ENCODE results near the gene NR3C1.
A peak's percentile ranks its signal among the peaks of the same experiment; 100 is the strongest.

The NR3C1 gene

DNA sequence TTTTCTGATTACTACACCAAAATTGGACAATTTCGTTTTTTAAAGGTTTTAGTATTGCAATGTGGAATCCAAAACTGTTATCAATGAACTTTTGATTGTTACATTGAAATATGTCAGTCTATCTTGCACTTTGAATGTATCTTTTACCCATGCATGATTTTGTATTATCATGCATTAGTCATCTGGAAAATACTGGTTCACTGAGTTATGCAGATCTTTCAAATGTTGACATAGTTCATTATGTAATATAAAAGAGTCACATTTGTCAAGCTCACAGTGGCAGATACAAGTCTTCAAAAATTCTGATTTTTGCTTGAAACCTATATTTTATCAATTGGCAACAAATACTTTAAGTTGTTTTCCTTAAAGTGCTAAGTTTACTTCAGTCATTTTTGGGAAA lies 85.2 kb downstream of the NR3C1 start:
- Histone ChIP-seq H3K79me2 (ENCODE audit: insufficient read depth, low read length) (peaks cover 97% of the 10 kb centered on the region), H3K9ac (ENCODE audit: low read length) (no peak overlapping the region), H3F3A (ENCODE audit: insufficient read depth) (peaks cover 18% of the 10 kb centered on the region), H3K27me3 (ENCODE audit: low read length) (no peaks in the 10 kb centered on the region), H4K20me1 (ENCODE audit: low read depth, low read length) (no peaks in the 10 kb centered on the region; the same call in 1 of the 2 replicates), H3K4me3 (ENCODE audit: insufficient read depth, low read length, poor library complexity, severe bottlenecking) (no peak overlapping the region), H3K9me3 (ENCODE audit: insufficient read depth, low read length) (no peaks in the 10 kb centered on the region), H3K4me2 (ENCODE audit: low read depth, low read length, poor library complexity, severe bottlenecking) (no peak overlapping the region), H3K27ac (ENCODE audit: low read depth, low read length) (no peak overlapping the region), H3K9me2 (replicated peaks; ENCODE audit: insufficient read depth, low read length) (no peaks in the 10 kb centered on the region), H2AFZ (ENCODE audit: low read depth, low read length, severe bottlenecking) (no peak overlapping the region), H3K36me3 (ENCODE audit: low read length) (peaks cover 4% of the 10 kb centered on the region; the same call in 1 of the 2 replicates)
- TF ChIP-seq, protein P1, sequence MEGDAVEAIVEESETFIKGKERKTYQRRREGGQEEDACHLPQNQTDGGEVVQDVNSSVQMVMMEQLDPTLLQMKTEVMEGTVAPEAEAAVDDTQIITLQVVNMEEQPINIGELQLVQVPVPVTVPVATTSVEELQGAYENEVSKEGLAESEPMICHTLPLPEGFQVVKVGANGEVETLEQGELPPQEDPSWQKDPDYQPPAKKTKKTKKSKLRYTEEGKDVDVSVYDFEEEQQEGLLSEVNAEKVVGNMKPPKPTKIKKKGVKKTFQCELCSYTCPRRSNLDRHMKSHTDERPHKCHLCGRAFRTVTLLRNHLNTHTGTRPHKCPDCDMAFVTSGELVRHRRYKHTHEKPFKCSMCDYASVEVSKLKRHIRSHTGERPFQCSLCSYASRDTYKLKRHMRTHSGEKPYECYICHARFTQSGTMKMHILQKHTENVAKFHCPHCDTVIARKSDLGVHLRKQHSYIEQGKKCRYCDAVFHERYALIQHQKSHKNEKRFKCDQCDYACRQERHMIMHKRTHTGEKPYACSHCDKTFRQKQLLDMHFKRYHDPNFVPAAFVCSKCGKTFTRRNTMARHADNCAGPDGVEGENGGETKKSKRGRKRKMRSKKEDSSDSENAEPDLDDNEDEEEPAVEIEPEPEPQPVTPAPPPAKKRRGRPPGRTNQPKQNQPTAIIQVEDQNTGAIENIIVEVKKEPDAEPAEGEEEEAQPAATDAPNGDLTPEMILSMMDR (IDR thresholded peaks at IDR 0.05; ENCODE audit: insufficient read depth, low read length, poor library complexity, severe bottlenecking): no peak
- TF ChIP-seq EZH2phosphoT487 (conservative IDR thresholded peaks at IDR 0.05; ENCODE audit: low read length): no peak

DNA sequence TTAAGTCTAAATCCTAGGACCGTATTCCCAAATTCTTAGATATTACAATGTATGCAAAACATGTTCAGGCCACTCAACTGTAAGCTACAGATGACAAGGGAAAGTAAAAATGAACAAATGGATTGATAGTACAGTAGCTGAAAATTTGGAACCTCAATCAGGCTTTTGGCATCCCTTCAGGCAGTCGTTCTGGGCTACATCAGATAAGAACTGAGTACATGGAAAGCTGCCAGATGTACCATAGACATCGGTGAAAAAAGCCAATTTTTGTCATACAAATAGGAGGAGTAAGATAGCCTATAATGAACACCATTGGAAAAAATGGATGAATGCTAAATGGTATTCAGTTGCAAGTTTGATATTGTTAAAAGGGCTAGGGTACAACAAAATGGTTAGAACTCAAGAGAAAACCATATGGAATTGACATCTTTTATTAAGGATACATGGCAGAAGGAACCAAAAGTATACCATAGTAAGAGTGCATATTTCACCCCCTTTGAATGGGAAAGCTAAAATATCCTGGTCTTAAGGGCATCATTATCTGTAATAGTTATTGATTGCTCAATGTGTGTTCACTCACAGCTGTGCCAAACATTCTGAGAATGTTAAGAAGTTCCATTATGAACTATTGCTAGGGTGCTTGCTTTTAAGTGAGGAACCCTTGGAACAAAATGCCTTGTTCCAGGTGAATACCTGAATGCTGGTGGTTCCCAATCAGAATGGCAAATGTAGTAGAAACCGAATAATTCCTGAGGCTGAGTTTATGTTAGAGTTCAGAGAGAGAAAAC lies 86.4 kb downstream of the NR3C1 start:
- Histone ChIP-seq H3K4me2 (ENCODE audit: low read depth, low read length, poor library complexity, severe bottlenecking) (no peak overlapping the region), H3K36me3 (ENCODE audit: low read length) (peaks cover 17% of the 10 kb centered on the region)

GRCh38 chr5:143316337-143316736 lies 87.1 kb downstream of the NR3C1 start:
- Histone ChIP-seq H3K9me3 (ENCODE audit: insufficient read depth, low read length) (no peaks in the 10 kb centered on the region), H2AFZ (ENCODE audit: low read depth, low read length, severe bottlenecking) (no peak overlapping the region), H3K36me3 (ENCODE audit: low read length) (peaks cover 24% of the 10 kb centered on the region), H4K20me1 (ENCODE audit: low read depth, low read length) (no peaks in the 10 kb centered on the region; the same call in 1 of the 2 replicates), H3K27ac (ENCODE audit: low read depth, low read length) (0 out of 2 replicates have a peak overlapping the region, but pooled peaks have one; percentile 83), H3F3A (ENCODE audit: insufficient read depth) (peaks cover 18% of the 10 kb centered on the region), H3K9me2 (replicated peaks; ENCODE audit: insufficient read depth, low read length) (no peaks in the 10 kb centered on the region), H3K4me2 (ENCODE audit: low read depth, low read length, poor library complexity, severe bottlenecking) (no peak overlapping the region), H3K9ac (ENCODE audit: low read length) (no peak overlapping the region), H3K4me3 (ENCODE audit: insufficient read depth, low read length, poor library complexity, severe bottlenecking) (no peak overlapping the region), H3K79me2 (ENCODE audit: insufficient read depth, low read length) (peaks cover 99% of the 10 kb centered on the region), H3K27me3 (ENCODE audit: low read length) (no peaks in the 10 kb centered on the region)
- TF ChIP-seq, protein P1 (IDR thresholded peaks at IDR 0.05; ENCODE audit: insufficient read depth, low read length, poor library complexity, severe bottlenecking): no peak
- no peak for TF ChIP-seq EZH2phosphoT487 (conservative IDR thresholded peaks at IDR 0.05; ENCODE audit: low read length)

More for the DNA sequence above, 86.4 kb downstream of the NR3C1 start:
- peaks cover 99% of the 10 kb centered on the region for H3K79me2 ChIP-seq (ENCODE audit: insufficient read depth, low read length)
- no peak overlapping the region for H2AFZ ChIP-seq (ENCODE audit: low read depth, low read length, severe bottlenecking)
- no peak overlapping the region for H3K9ac ChIP-seq (ENCODE audit: low read length)
- H3F3A ChIP-seq (ENCODE audit: insufficient read depth): peaks cover 18% of the 10 kb centered on the region
- H3K9me3 ChIP-seq (ENCODE audit: insufficient read depth, low read length): no peaks in the 10 kb centered on the region
- TF ChIP-seq EZH2phosphoT487 (conservative IDR thresholded peaks at IDR 0.05; ENCODE audit: low read length): no peak
- TF ChIP-seq, protein P1 (IDR thresholded peaks at IDR 0.05; ENCODE audit: insufficient read depth, low read length, poor library complexity, severe bottlenecking): no peak
- no peaks in the 10 kb centered on the region for H3K27me3 ChIP-seq (ENCODE audit: low read length)
- no peak overlapping the region for H3K4me3 ChIP-seq (ENCODE audit: insufficient read depth, low read length, poor library complexity, severe bottlenecking)
- no peaks in the 10 kb centered on the region; the same call in 1 of the 2 replicates for H4K20me1 ChIP-seq (ENCODE audit: low read depth, low read length)
- no peaks in the 10 kb centered on the region for H3K9me2 ChIP-seq (replicated peaks; ENCODE audit: insufficient read depth, low read length)
- no peak overlapping the region for H3K27ac ChIP-seq (ENCODE audit: low read depth, low read length)
